ENCODE data around the gene AAMP. TPM values are rescaled to one million over a fixed set of nuclear protein-coding genes. Genes with fewer than 3 reads are reported as not detected.
A peak's percentile ranks its signal among the peaks of the same experiment; 100 is the strongest.

AAMP gene
- total RNA-seq (2022) = 95.7 and 98.7 TPM in 2 replicates
- percentile 79 among the genes with signal in this experiment for Bru-seq, nascent RNA
- BruChase-seq, experiment 1, labeled RNA remaining after a 6-hour chase = percentile 96 among the genes with signal in this experiment
- percentile 90 among the genes with signal in this experiment for BruChase-seq, experiment 2, labeled RNA remaining after a 2-hour chase
- long read RNA-seq, transcript AAMP-204 (11 exons, 1,804 nt) = minor isoform, 7 of 103 reads
- long read RNA-seq, transcript AAMP-201 (11 exons, 1,886 nt) = major isoform, 48 of 103 reads
- long read RNA-seq, partial matches to known transcripts = 5 of 103 reads
- long read RNA-seq, other reads (novel, unspliced or antisense) = 41 of 103 reads

- intact Hi-C loops (cut with micrococcal nuclease) = no loop called here
- Mint-ChIP-seq H3K36me3 (ENCODE audit: insufficient read depth, unreplicated experiment) (peaks cover 76% of the 10 kb centered on the region), H3K27me3 (ENCODE audit: insufficient read depth, unreplicated experiment) (no peaks in the 10 kb centered on the region), H3K27ac (ENCODE audit: low read depth, unreplicated experiment) (peak within 1 kb of the TSS; percentile 88), H3K9me3 (ENCODE audit: unreplicated experiment) (no peaks in the 10 kb centered on the region), H3K4me1 (ENCODE audit: insufficient read depth, unreplicated experiment) (peaks cover 42% of the 10 kb centered on the region), H3K4me3 (ENCODE audit: unreplicated experiment) (peak within 1 kb of the TSS; percentile 97)
- ChIA-PET POLR2A (interaction anchor here (0.6 to 8.0 kb wide), 30 partner anchors 9 to 1844 kb away, joined by 3 to 390 read pairs (median 5); partner anchors contain the start of genes ANKZF1, ARPC2, ATG9A and CTDSP1), CTCF (interaction anchor here (0.6 to 7.7 kb wide), 12 partner anchors 14 to 125 kb away, joined by 3 to 215 read pairs (median 4); partner anchors contain the start of genes CATIP and TMBIM1)
- peak; percentile 100 for DNase-seq (ENCODE audit: unreplicated experiment)
- TF ChIP-seq CTCF (IDR thresholded peaks at IDR 0.05; ENCODE audit: unreplicated experiment) = no peak
- no TSS peak for BruUV-seq (replicated peaks)
These were observed at the start of gene AAMP, which contains the start of gene PNKD for GRCh38 chr2:218269900-218270720. Gene AAMP (minus strand): TSS chr2:218270137. CDS start chr2:218270086, 51 bp downstream. Gene PNKD (plus strand): TSS chr2:218270519. CDS start chr2:218270536, 17 bp downstream.

- no peaks in the 10 kb centered on the region for H3K27me3 Mint-ChIP-seq (ENCODE audit: insufficient read depth, unreplicated experiment)
- H3K4me1 Mint-ChIP-seq (ENCODE audit: insufficient read depth, unreplicated experiment) = peaks cover 20% of the 10 kb centered on the region
- H3K27ac Mint-ChIP-seq (ENCODE audit: low read depth, unreplicated experiment) = no peak overlapping the region
- TF ChIP-seq CTCF (IDR thresholded peaks at IDR 0.05; ENCODE audit: unreplicated experiment) = no peak
- ChIA-PET CTCF (interaction anchor here (1.0 to 3.2 kb wide), 2 partner anchors 16 to 38 kb away, joined by 6 to 14 read pairs; partner anchors contain the start of gene CATIP), POLR2A (no interaction called here)
- intact Hi-C loops (cut with micrococcal nuclease) = no loop called here
- no peaks in the 10 kb centered on the region for H3K9me3 Mint-ChIP-seq (ENCODE audit: unreplicated experiment)
- no TSS peak for BruUV-seq (replicated peaks)
- no peak overlapping the region for H3K4me3 Mint-ChIP-seq (ENCODE audit: unreplicated experiment)
- H3K36me3 Mint-ChIP-seq (ENCODE audit: insufficient read depth, unreplicated experiment) = no peaks in the 10 kb centered on the region
- no peak for DNase-seq (ENCODE audit: unreplicated experiment)
These were observed 48.3 kb upstream of the AAMP start for GRCh38 chr2:218318241-218318640.

- H3K36me3 Mint-ChIP-seq (ENCODE audit: insufficient read depth, unreplicated experiment) = no peaks in the 10 kb centered on the region
- no peak overlapping the region for H3K27ac Mint-ChIP-seq (ENCODE audit: low read depth, unreplicated experiment)
- TF ChIP-seq CTCF (IDR thresholded peaks at IDR 0.05; ENCODE audit: unreplicated experiment) = no peak
- H3K9me3 Mint-ChIP-seq (ENCODE audit: unreplicated experiment) = no peaks in the 10 kb centered on the region
- peaks cover 20% of the 10 kb centered on the region for H3K4me1 Mint-ChIP-seq (ENCODE audit: insufficient read depth, unreplicated experiment)
- H3K27me3 Mint-ChIP-seq (ENCODE audit: insufficient read depth, unreplicated experiment) = no peaks in the 10 kb centered on the region
- BruUV-seq (replicated peaks) = no TSS peak
- intact Hi-C loops (cut with micrococcal nuclease) = no loop called here
- ChIA-PET CTCF (interaction anchor here (1.0 to 3.2 kb wide), 2 partner anchors 16 to 38 kb away, joined by 6 to 14 read pairs; partner anchors contain the start of gene CATIP), POLR2A (no interaction called here)
- no peak overlapping the region for H3K4me3 Mint-ChIP-seq (ENCODE audit: unreplicated experiment)
- DNase-seq (ENCODE audit: unreplicated experiment) = no peak
These were observed 47.9 kb upstream of the AAMP start for GRCh38 chr2:218317835-218318234.

GRCh38 chr2:218317303-218317630, 47.3 kb upstream of the AAMP start:
- TF ChIP-seq CTCF (IDR thresholded peaks at IDR 0.05; ENCODE audit: unreplicated experiment) = no peak
- no TSS peak for BruUV-seq (replicated peaks)
- intact Hi-C loops (cut with micrococcal nuclease) = no loop called here
- Mint-ChIP-seq H3K4me3 (ENCODE audit: unreplicated experiment) (no peak overlapping the region), H3K4me1 (ENCODE audit: insufficient read depth, unreplicated experiment) (peaks cover 15% of the 10 kb centered on the region), H3K9me3 (ENCODE audit: unreplicated experiment) (no peaks in the 10 kb centered on the region), H3K27me3 (ENCODE audit: insufficient read depth, unreplicated experiment) (no peaks in the 10 kb centered on the region), H3K27ac (ENCODE audit: low read depth, unreplicated experiment) (no peak overlapping the region), H3K36me3 (ENCODE audit: insufficient read depth, unreplicated experiment) (no peaks in the 10 kb centered on the region)
- CTCF ChIA-PET = interaction anchor here (1.2 to 3.2 kb wide), 2 partner anchors 16 to 44 kb away, joined by 4 to 14 read pairs; no protein-coding TSS in a partner anchor
- POLR2A ChIA-PET = interaction anchor here (0.7 kb wide), 1 partner anchor 67 kb away, joined by 3 read pairs; no protein-coding TSS in a partner anchor
- DNase-seq (ENCODE audit: unreplicated experiment) = no peak
